Measurements from ENCODE around the gene MYRFL. TPM values are rescaled to one million over a fixed set of nuclear protein-coding genes. Genes with fewer than 3 reads are reported as not detected.

The MYRFL gene
- 0.06 TPM in 1 of 2 replicates, not detected in the other for total RNA-seq

DNA sequence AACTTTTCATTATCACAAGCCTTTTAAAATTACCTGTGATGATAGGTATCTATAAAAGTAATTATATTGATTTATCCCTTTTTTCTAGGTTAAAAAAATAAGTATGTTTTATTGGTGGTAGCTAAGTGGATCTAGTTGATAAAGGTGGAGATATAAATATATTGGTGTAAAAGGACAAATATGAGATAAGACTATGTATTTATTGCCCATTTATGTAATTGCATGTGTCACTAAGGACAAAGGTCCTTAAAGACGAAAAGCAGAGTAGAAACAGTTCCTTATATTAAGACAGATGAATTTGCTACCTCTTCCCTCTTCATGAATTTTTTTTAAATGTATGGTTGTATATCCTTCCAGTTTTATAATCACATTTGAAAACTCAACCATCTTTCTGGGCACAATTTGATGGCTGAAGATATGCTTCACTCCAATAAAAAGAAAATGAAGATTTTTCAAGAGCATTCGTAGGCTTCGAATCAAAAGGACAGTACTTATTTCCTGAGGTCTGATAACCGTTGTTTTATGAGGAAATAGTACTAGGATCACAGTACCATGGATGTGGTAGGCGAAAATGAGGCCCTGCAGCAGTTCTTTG, at the start of gene MYRFL:
TSS of gene MYRFL (plus strand) at position 262 of the 595 bp plus-strand sequence. CDS start at position 553, 291 bp downstream.

Other genes with a start within 250 kb of the MYRFL start
- 141 and 178 TPM in 2 replicates for gene CCT2, start 239.8 kb upstream of the MYRFL start, total RNA-seq
- gene LRRC10, start 214.3 kb upstream of the MYRFL start, total RNA-seq, result not detected in 2 replicates
- gene BEST3, start 125.9 kb upstream of the MYRFL start, total RNA-seq, result under 0.01 TPM in 1 of 2 replicates, not detected in the other
- gene RAB3IP, start 86.4 kb upstream of the MYRFL start, total RNA-seq, result 1.3 and 2.1 TPM in 2 replicates